Caco-2 (cell line): ENCODE measurements around the gene SEC16A. TPM values are rescaled to one million over a fixed set of nuclear protein-coding genes. Genes with fewer than 3 reads are reported as not detected.

Experiments
- BruUV-seq: library from RNA; stranded (reverse); fragments of 400-500 nt; replicated peaks from 2 replicates; lab custom pipeline; 2021; lab: Mats Ljungman, UMichigan
- CTCF ChIA-PET: fragments of 300-600 bp; sonication (Branson Sonifier 250); formaldehyde crosslinking; loops from one replicate; lab custom pipeline; 2022; ENCODE audit warnings: antibody characterized with exemption; lab: Charles Lee
- POLR2A ChIA-PET: fragments of 300-600 bp; sonication (Branson Sonifier 250); formaldehyde crosslinking; loops from one replicate; lab custom pipeline; 2022; ENCODE audit warnings: antibody characterized with exemption; lab: Charles Lee
- DNase-seq, 2 experiments: peaks; one replicate each; pipeline versions ENCODE4 v3.0.0 to v3.0.0-alpha.2; 2020 to 2022
- H3K27me3 ChIP-seq: replicated peaks from 2 replicates; pipeline ENCODE4 v1.6.0; 2011; ENCODE audit warnings: low read length; ENCODE audit not compliant: control insufficient read depth, insufficient read depth
- H3K36me3 ChIP-seq: 2 replicates; pipeline ENCODE4 v1.5.1; 2011; ENCODE audit warnings: low read length; ENCODE audit not compliant: control insufficient read depth, insufficient read depth
- H3K4me1 ChIP-seq: fragments of 250-450 bp; sonication (Bioruptor Pico); 2 replicates; pipeline ENCODE4 v1.5.1; 2020; ENCODE audit warnings: mild to moderate bottlenecking
- H3K4me3 ChIP-seq: 2 replicates; pipeline ENCODE4 v1.5.1; 2011; ENCODE audit warnings: low read depth, mild to moderate bottlenecking, control low read depth, low read length
- H3K9me3 ChIP-seq: fragments of 250-450 bp; sonication (Bioruptor Pico); 2 replicates; pipeline ENCODE4 v1.5.1; 2020; ENCODE audit warnings: mild to moderate bottlenecking, moderate library complexity
- H3K27ac Mint-ChIP-seq: one replicate; pipeline ENCODE4 v1.8.0; 2022; ENCODE audit warnings: mixed read lengths; ENCODE audit not compliant: unreplicated experiment
- H3K27me3 Mint-ChIP-seq: one replicate; pipeline ENCODE4 v1.8.0; 2022; ENCODE audit warnings: mixed read lengths; ENCODE audit not compliant: insufficient read depth, unreplicated experiment
- H3K36me3 Mint-ChIP-seq: one replicate; pipeline ENCODE4 v1.8.0; 2022; ENCODE audit warnings: mild to moderate bottlenecking, mixed read lengths; ENCODE audit not compliant: insufficient read depth, unreplicated experiment
- H3K4me1 Mint-ChIP-seq: one replicate; pipeline ENCODE4 v1.8.0; 2022; ENCODE audit warnings: low read depth, mixed read lengths; ENCODE audit not compliant: unreplicated experiment
- H3K4me3 Mint-ChIP-seq: one replicate; pipeline ENCODE4 v1.8.0; 2022; ENCODE audit warnings: mild to moderate bottlenecking, moderate library complexity, mixed read lengths; ENCODE audit not compliant: unreplicated experiment
- H3K9me3 Mint-ChIP-seq: one replicate; pipeline ENCODE4 v1.8.0; 2022; ENCODE audit warnings: mixed read lengths; ENCODE audit not compliant: unreplicated experiment
- intact Hi-C: fragments of 100-400 bp; cut with micrococcal nuclease; formaldehyde crosslinking; loops from one replicate; pipeline ENCODE4 v1.10.0; 2022; ENCODE audit not compliant: unreplicated experiment
- total RNA-seq: library from RNA; stranded (reverse); gene quantifications from 2 replicates; pipeline ENCODE4 v1.2.3, GENCODE V29; 2022
- TF ChIP-seq, protein P1 (sequence below), 2 experiments: fragments of 200-600 bp in 1 of 2; IDR thresholded peaks; 1 replicate in 1 of 2; 2 replicates in 1 of 2; pipeline versions ENCODE4 v1.5.1 to v1.8.0; 2011 to 2022; ENCODE audit warnings: antibody characterized with exemption in 1 of 2, control low read depth in 1 of 2, inconsistent platforms in 1 of 2, low read depth in 1 of 2, low read length in 1 of 2, mild to moderate bottlenecking in 1 of 2, moderate library complexity in 1 of 2; ENCODE audit not compliant: insufficient read depth in 1 of 2, severe bottlenecking in 1 of 2, unreplicated experiment in 1 of 2

The SEC16A gene
- total RNA-seq, 1 experiment from 2014 or later: 76.4 TPM

DNA sequence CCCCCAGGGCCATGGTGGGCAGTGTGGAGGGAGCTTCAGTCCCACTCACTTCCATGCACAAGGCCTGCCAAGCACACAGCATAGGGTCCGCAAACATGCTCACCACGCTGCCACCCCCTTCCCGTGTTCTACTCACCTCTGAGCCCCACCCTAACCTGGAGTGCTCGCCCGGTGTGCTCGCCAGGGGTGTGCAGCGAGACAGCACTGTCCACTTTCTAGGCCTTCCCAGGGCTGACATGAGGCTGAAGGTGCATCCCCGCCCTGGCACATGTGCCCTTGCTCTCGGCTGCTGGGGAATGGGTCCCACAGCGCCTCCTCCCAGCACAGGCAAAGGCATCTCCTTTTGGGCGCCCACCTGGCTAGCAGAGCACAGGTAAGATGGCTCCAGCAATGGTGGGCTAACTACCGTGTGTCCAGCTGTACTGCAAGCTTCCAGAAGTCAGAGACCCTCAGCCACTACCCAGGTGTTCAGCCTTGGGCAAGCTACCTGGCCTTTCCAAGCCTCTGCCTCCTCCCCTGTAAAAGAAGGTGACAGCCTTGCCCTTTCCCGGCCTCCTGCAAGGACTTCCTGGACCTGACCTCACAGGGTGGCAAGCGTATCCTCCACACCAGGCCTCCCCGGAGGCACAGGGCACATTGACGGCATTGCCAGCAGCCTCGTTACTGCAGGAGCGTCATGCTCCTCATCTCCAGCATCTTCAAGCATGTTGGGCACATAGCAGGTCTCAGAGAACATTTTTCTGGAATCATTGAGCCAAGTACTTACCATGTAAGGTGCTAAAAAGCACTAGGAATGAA is 4.2 kb upstream of the SEC16A start:
- no peaks in the 10 kb centered on the region for H3K4me1 Mint-ChIP-seq
- no peak overlapping the region for H3K4me3 Mint-ChIP-seq
- ChIA-PET CTCF (interaction anchor here (0.5 to 7.7 kb wide), 4 partner anchors 55 to 147 kb away, joined by 5 to 140 read pairs (median 8); no protein-coding TSS in a partner anchor), POLR2A (interaction anchor here (0.6 kb wide), 1 partner anchor 139 kb away, joined by 3 read pairs; no protein-coding TSS in a partner anchor)
- no peak overlapping the region for H3K27ac Mint-ChIP-seq
- no peaks in the 10 kb centered on the region for H3K27me3 Mint-ChIP-seq
- peaks cover 8% of the 10 kb centered on the region for H3K4me1 ChIP-seq
- no peak overlapping the region for H3K4me3 ChIP-seq
- DNase-seq: no peak
- H3K36me3 Mint-ChIP-seq: peaks cover 19% of the 10 kb centered on the region
- H3K36me3 ChIP-seq: no peaks in the 10 kb centered on the region
- no TSS peak for BruUV-seq
- TF ChIP-seq, protein P1, sequence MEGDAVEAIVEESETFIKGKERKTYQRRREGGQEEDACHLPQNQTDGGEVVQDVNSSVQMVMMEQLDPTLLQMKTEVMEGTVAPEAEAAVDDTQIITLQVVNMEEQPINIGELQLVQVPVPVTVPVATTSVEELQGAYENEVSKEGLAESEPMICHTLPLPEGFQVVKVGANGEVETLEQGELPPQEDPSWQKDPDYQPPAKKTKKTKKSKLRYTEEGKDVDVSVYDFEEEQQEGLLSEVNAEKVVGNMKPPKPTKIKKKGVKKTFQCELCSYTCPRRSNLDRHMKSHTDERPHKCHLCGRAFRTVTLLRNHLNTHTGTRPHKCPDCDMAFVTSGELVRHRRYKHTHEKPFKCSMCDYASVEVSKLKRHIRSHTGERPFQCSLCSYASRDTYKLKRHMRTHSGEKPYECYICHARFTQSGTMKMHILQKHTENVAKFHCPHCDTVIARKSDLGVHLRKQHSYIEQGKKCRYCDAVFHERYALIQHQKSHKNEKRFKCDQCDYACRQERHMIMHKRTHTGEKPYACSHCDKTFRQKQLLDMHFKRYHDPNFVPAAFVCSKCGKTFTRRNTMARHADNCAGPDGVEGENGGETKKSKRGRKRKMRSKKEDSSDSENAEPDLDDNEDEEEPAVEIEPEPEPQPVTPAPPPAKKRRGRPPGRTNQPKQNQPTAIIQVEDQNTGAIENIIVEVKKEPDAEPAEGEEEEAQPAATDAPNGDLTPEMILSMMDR (IDR thresholded peaks at IDR 0.05; ENCODE audit: insufficient read depth in 1 of 2, low read depth in 1 of 2, low read length in 1 of 2, severe bottlenecking in 1 of 2, unreplicated experiment in 1 of 2): no peak
- no peaks in the 10 kb centered on the region for H3K27me3 ChIP-seq
- intact Hi-C loops: loop anchor here (5.0 kb wide), 1 partner anchor 60 kb away; the partner anchor contains the start of gene NOTCH1
- no peaks in the 10 kb centered on the region for H3K9me3 ChIP-seq
- no peaks in the 10 kb centered on the region for H3K9me3 Mint-ChIP-seq

DNA sequence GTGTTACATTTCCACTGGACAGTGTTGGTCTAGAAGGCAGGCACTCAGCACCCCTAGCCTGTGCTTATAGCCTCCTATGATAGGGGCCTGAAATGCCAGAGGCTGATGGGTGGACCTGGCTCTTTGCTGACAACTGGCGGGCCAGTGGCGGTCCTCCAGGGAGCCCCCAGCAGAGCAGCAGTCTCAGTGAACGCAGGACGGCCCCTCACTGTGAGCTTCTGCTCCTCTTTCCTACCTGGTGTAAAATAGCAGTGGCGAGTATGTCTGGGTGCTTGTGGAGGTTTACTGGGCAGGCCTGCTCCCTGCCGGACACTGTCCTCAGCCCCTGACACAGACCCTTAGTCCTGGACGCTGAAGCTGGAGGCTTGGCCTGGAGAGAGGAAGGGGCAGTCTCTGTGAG is 3.3 kb upstream of the SEC16A start:
- Mint-ChIP-seq H3K4me1 (peaks cover 6% of the 10 kb centered on the region), H3K36me3 (peaks cover 20% of the 10 kb centered on the region), H3K4me3 (no peak overlapping the region), H3K9me3 (no peaks in the 10 kb centered on the region), H3K27me3 (no peaks in the 10 kb centered on the region), H3K27ac (no peak overlapping the region)
- H3K27me3 ChIP-seq: no peaks in the 10 kb centered on the region
- H3K4me3 ChIP-seq: no peak overlapping the region
- TF ChIP-seq, protein P1 (IDR thresholded peaks at IDR 0.05; ENCODE audit: insufficient read depth in 1 of 2, low read depth in 1 of 2, low read length in 1 of 2, severe bottlenecking in 1 of 2, unreplicated experiment in 1 of 2): no peak
- intact Hi-C loops: loop anchor here (5.0 kb wide), 1 partner anchor 61 kb away; the partner anchor contains the start of gene NOTCH1
- no peak for DNase-seq
- BruUV-seq: no TSS peak
- H3K9me3 ChIP-seq: no peaks in the 10 kb centered on the region
- peaks cover 16% of the 10 kb centered on the region for H3K4me1 ChIP-seq
- ChIA-PET POLR2A (no interaction called here), CTCF (interaction anchor here (1.1 to 7.7 kb wide), 2 partner anchors 140 to 146 kb away, joined by 5 to 140 read pairs; no protein-coding TSS in a partner anchor)
- no peaks in the 10 kb centered on the region for H3K36me3 ChIP-seq
